Measurements from ENCODE around the gene LSM14A. TPM values are rescaled to one million over a fixed set of nuclear protein-coding genes. Genes with fewer than 3 reads are reported as not detected.
A peak's percentile ranks its signal among the peaks of the same experiment; 100 is the strongest.

The LSM14A gene
- total RNA-seq, 4 donors from 2014 or later: 88.2 to 152 (median 127) TPM

- no peaks in the 10 kb centered on the region for H3K27me3 ChIP-seq
- H3K36me3 ChIP-seq: peaks cover 0 to 5% (median 0%) of the 10 kb centered on the region in 3 donors
- peak overlapping the region in 1 of 4 donors; percentile 15 for H3K4me3 ChIP-seq
- TF ChIP-seq CTCF (IDR thresholded peaks at IDR 0.05): no peak
- TF ChIP-seq POLR2A (IDR thresholded peaks at IDR 0.05): no peak
- no peak for DNase-seq
- peaks cover 0 to 79% (median 25%) of the 10 kb centered on the region in 4 donors for H3K4me1 ChIP-seq
- peak overlapping the region in 1 of 4 donors; percentile 50 for H3K27ac ChIP-seq
- H3K9me3 ChIP-seq: no peaks in the 10 kb centered on the region
Measured at GRCh38 chr19:34179066-34179465, 6.8 kb downstream of the LSM14A start.

DNA sequence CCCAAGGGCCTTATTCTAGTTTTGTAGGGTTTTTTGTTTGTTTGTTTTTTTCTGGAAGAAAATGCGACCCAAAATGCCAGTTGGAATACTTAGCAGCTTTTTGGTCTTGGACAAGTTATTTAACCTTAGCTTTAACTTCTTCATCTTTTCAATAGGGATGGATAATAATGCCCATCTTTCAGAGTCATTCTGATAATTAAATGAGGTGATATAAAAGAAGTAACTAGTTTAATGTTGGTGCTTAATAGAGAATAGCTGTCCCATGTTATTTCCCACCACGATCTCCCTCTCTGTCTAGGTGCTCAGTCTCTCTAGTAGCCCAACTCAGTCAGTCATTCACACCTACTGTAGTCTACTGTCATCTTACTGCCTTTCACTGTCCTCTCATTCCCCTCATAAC is 8.0 kb downstream of the LSM14A start:
- Histone ChIP-seq H3K36me3 (peaks cover 0 to 5% (median 0%) of the 10 kb centered on the region in 3 donors), H3K9me3 (no peaks in the 10 kb centered on the region), H3K27ac (no peak overlapping the region), H3K27me3 (no peaks in the 10 kb centered on the region), H3K4me3 (no peak overlapping the region), H3K4me1 (peaks cover 3 to 70% (median 21%) of the 10 kb centered on the region in 4 donors)
- no peak for TF ChIP-seq POLR2A (IDR thresholded peaks at IDR 0.05)
- TF ChIP-seq CTCF (IDR thresholded peaks at IDR 0.05): no peak
- DNase-seq: no peak

DNA sequence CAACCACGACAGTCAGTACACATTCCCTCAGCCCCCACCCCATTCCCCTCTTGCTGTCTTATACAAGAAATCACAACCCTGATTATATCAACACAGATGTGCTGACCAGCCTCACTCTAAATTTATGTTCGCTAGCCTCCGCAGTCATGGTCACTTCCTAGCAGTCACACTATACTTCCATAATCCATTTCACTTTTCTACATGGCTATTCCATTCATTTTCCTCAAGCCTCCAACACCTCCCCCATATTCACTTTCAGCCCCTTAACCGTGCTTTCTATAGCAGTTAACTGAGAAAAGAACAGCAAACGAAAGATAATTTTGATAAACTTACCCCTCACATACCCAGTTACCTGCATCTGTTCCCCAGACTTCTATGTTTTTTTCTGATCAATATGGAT is 8.4 kb downstream of the LSM14A start:
- Histone ChIP-seq H3K9me3 (no peaks in the 10 kb centered on the region), H3K27ac (no peak overlapping the region), H3K27me3 (no peaks in the 10 kb centered on the region), H3K4me1 (peaks cover 3 to 68% (median 23%) of the 10 kb centered on the region in 4 donors), H3K36me3 (peaks cover 0 to 5% (median 0%) of the 10 kb centered on the region in 3 donors), H3K4me3 (no peak overlapping the region)
- TF ChIP-seq CTCF (IDR thresholded peaks at IDR 0.05) (no peak), POLR2A (IDR thresholded peaks at IDR 0.05) (no peak)
- DNase-seq: no peak

DNA sequence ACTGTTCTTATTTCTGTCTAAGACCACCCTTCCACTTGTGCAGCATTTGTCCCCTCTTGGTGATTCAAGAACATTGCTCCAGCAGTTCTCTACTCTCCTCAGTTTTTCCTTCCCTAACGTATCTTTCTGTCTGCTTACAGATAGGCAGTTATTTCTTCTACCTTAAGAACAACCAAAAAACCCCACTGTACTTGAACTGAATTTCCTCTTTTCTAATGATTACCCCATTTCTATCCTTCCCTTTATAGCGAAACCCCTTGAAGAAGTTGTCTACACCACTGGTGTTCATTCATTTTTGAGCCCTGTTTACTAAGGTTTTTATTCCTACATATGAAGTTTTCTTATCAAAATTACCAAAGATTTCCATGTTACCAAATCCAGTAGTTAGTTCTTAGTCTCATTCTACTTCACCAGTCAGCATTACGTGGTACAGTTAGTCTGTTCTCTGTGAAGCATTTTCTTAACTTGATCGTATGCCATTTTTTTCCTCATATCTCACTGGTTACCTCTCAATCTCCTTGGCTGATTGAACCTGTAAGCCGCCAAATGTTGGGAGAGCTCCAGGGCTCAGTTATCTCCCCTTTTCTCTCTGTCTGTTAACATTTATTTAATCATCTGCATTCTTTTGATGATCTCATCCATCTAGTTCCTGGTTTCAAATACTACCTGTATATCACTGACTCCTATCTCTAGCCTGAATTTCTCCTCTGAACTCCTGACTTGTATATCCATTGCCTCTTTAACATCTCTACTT is 9.0 kb downstream of the LSM14A start:
- TF ChIP-seq POLR2A (IDR thresholded peaks at IDR 0.05) (no peak), CTCF (IDR thresholded peaks at IDR 0.05) (no peak)
- Histone ChIP-seq H3K36me3 (peaks cover 0 to 5% (median 0%) of the 10 kb centered on the region in 3 donors), H3K9me3 (no peaks in the 10 kb centered on the region), H3K27me3 (no peaks in the 10 kb centered on the region), H3K27ac (no peak overlapping the region), H3K4me1 (peaks cover 3 to 68% (median 22%) of the 10 kb centered on the region in 4 donors), H3K4me3 (no peak overlapping the region)
- no peak for DNase-seq

- Histone ChIP-seq H3K27ac (no peak overlapping the region), H3K27me3 (no peaks in the 10 kb centered on the region), H3K36me3 (peaks cover 0 to 5% (median 0%) of the 10 kb centered on the region in 3 donors), H3K9me3 (no peaks in the 10 kb centered on the region), H3K4me1 (peaks cover 3 to 61% (median 20%) of the 10 kb centered on the region in 4 donors), H3K4me3 (no peak overlapping the region)
- TF ChIP-seq POLR2A (IDR thresholded peaks at IDR 0.05) (no peak), CTCF (IDR thresholded peaks at IDR 0.05) (no peak)
- no peak for DNase-seq
Measured at GRCh38 chr19:34182125-34182524, 9.8 kb downstream of the LSM14A start.

Data from Peyer's patch (tissue), 4 donors.